HL-60/S4 treated with phorbol 12-myristate 13-acetate at 8.2 ng/mL for 4 days and 3 days (cell line): ENCODE data around the gene CAMK2G.
"Not testable (repeated sequence)": the region's sequence is repeated elsewhere in the genome, so short reads cannot be mapped to it uniquely, and the experiment has no call there.

Experiments used
- in situ Hi-C: fragments of 300-500 bp; cut with MboI; formaldehyde crosslinking; loops from 2 replicates; pipeline ENCODE4 v1.15.0; 2022; ENCODE audit warnings: low sequenced_read_pairs

The CAMK2G gene

DNA sequence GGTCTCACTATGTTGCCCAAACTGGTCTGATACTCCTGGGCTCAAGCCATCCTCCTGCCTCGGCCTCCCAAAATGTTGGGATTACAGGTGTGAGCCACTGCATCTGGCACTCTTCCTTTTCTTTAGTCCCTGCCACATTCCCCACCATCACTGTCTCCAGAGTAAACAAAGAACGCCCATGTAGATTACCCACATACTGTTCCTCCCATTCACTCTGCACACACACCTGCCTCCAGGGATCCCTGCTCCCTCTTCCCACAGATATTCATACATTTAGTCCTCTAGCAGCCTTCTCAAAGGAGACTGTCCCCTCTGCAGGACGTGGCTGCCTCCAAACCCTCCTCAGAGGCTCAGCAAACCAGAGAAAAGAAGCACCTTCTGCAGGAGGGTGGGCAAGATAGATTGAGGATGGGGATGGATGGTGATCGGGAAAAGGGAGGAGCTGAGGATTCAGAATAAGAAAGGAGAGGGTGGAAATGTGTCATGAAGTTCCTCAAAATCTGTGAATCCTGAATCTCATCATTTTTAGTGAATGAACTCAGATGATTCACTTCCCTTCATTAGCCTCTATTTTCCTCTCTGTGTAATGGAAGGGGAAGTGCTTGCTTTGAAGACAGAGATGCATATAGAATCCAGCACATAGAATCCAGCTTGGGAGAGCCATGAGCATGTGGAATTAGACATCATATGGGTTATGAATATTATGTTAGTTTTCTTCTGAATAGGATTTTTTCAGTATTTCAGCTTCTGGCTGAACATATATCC, 31.1 kb upstream of the CAMK2G start:
- in situ Hi-C loops: no loop called here

DNA sequence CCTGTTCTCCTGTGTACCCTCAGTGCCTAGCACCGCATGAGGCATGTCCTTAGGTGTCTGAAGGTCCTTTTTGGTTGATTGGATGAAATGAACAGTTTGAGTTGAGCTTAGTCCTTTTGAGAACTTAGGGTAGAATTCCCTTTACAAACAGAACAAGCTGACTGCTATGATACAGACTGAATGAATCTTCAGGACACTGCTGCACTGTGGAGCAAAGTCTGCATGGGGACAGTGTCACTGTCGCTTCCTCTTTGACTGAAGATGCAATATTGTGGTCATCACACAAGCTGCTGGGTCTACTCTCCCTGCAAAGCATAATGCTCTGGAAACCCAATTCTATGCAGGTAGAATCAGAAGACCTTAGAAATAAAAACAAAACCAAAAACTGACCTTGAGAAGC, 28.0 kb upstream of the CAMK2G start:
- in situ Hi-C loops: no loop called here

DNA sequence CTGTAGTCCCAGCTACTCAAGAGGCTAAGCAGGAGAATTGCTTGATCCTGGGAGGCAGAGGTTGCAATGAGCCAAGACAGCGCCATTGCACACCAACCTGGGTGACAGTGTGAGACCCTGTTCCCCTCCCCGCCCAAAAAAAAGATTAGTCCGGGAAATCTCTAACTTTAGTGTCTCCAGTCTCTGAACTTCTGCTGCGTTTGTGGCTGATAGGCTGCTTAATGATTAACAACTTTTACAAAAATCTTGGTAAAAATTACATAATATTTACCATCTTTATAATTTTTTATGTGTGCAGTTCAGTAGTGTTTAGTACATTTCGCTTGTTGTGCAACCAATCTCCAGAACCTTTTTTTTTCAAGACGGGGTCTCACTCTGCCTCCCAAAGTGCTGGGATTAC, 26.9 kb upstream of the CAMK2G start:
- in situ Hi-C loops: no loop called here

DNA sequence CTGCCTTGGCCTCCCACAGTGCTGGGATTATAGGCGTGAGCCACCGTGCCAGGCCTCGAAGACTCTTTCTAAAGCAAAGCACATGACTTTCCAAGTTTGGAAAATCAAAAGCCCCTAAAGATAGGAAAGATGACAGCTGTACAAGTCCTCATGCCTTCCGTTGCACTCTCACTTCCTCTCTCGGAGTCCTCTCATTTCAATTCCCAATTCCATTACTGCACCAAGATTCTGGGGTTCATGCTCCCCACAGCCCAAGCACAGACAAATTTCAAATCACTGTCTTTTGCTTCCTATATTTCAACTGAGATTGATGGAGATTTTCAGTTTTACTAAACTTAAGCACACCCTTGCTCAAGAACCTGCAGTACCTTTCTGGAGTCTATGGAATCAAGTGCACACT, 25.7 kb upstream of the CAMK2G start:
- in situ Hi-C loops: no loop called here

DNA sequence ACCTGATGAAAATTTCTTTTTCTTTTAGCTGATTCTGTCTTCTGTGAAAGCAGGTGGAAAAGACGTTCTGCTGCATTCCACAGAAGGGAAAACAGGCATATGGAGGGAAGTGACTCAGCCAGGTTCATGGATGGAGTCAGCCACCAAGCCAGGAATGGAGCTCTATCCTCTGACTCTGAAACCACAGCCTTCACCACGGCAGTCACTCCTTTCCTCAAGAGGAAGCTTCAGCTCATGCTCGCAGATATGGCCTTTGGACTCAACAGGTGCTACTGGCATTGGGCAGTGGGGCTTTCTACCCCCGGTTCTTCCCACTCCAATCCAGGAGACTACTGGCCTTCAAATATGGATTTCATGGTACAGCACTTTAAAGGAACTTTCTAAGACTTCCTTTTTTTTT, 25.1 kb upstream of the CAMK2G start:
- in situ Hi-C loops: no loop called here

DNA sequence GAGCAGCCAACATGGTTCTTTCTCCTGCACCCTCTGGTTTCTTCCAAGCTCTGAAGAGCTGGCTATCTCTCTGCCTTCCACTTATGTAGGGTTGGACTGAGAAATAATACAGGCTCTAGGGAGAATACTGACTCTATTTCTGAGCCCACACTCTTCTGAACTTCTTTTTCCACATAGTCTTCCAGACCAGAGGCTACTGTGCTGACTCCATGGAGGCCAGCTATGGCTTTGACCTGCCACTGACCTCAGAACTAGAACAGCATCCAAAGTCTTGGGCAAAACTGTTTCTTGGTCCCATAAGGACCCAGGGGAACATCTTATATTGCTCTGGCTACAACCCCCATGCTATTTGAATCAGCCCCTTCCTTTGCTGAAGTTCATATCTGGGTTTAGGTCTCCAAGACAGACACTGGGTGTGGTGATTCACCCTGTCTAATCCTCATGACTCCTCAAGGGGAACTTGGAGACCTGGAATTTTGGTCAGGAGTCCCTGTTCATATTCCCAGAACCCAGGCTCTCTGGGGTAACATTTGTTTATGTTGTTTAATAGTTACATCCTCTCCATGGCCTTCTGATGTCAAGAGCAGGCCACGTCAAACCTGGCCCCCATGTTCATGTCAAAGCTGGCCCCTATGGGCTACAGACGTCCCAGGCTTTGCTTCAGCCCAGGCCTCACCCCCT, 24.5 kb upstream of the CAMK2G start:
- in situ Hi-C loops: no loop called here

DNA sequence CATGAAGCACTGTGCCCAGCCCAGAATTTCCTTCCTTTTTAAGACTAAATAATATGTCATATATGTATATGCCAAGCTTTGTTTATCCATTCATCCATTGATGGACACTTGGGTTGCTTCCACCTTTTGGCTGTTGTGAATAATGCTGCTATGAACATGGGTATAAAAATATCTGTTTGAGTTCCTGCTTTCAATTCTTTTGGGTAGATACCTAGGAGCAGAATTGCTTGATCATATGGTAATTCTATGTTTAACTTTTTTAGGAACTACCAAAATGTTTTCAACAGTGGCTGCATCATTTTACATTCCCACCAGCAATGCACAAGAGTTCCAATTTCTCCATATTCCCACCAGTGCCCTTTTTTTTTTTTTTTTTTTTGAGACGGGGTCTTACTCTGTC, 23.3 kb upstream of the CAMK2G start:
- in situ Hi-C loops: no loop called here

DNA sequence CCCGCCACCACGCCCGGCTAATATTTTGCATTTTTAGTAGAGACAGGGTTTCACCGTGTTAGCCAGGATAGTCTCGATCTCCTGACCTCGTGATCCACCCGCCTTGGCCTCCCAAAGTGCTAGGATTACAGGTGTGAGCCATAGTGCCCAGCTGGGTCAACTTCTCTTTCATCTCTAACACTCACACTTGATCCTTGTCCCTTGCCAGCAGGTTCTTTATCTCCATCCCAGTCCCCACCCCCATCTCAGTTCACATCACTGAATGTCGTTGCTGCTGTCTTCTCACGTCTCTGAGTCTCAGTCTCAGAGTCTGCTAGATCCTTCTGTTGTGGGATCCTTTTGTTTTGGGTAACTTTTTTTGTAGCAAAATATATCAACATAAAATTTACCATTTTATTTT, 21.0 kb upstream of the CAMK2G start:
- in situ Hi-C loops: not testable (repeated sequence)

DNA sequence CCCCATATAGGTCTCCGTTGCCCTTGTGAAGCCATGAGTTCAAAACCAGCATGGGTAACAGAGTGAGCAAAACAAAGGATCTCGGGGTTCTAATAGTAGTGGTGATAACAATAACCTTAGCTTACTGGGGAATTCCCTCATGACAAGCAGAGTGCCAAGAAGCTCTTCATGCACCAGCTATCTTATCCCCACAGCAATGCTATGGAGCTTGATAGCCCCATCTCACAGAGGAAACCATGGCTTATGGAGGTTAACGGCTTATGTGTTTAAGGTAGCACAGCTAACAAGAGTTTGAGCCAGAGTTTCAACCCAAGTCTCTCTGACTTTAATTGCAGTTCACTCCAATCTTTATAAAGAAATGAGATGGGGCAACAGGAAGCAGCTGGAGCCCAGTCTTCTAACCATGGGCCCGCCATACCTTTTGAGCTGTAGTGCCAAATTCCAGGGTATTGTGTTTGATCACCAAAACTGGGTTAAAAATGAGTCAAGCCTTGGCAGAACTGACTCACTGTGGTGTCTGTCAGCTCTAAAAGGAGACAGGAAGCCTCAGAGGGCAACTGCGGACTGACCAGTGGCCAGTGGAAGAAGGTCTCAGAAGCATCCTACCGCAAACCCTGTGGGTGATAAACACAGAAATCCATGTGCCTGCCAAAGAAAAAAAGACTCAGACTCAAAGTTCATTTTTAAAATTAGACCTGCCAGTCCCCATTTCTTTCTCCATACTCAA, 20.1 kb upstream of the CAMK2G start:
- in situ Hi-C loops: no loop called here

DNA sequence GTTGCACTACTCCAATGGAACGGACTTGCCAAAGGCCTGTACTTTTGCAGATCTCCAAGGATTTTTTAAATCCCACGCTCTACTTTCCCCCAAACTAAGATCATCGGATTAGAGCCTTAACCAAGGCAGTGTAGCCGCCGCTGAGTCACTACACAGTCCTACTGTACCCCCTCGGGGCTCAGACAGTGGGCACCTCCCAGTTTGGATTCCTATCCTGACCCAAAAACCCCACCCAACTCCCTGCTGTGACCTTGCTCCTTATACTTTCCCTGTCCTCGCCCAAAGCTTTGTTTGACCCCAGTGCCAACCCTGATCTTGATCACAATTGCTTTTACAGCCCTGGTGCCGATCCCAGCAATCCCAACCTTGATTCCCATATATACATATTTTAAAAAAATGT, 19.1 kb upstream of the CAMK2G start:
- in situ Hi-C loops: no loop called here

DNA sequence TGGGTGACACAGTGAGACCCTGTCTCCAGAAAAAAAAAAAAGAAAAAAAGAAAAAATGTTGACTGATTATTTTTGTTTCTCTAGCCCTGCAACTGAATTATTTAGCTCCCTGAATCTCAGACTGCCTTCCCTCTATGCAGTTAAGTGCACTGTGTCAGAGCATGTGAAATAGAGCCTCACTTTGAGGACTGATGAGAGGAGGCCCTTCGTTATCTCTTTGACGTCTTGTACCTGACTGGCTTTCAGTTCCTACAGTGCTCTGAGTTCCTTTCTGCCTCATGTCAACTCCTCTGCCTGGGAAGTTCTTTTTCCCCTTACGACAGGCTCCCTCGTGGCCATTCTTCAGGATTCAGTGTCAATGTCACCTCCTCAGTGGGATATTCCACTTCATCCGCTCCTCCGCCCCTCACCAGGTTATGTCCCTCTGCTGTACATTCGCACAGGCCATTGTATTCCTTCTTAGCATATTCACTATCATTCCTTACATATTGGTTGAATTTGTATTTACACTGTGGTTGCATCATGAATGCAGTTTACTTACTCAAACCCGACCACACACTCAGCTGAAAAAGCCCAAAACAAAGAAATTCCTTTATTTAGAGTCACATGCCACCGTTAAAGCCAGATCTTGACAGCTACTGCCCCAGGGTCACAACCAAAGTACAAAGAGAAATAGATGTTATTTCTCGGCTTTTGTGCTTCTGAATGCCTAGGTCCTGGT, 18.1 kb upstream of the CAMK2G start:
- in situ Hi-C loops: no loop called here

DNA sequence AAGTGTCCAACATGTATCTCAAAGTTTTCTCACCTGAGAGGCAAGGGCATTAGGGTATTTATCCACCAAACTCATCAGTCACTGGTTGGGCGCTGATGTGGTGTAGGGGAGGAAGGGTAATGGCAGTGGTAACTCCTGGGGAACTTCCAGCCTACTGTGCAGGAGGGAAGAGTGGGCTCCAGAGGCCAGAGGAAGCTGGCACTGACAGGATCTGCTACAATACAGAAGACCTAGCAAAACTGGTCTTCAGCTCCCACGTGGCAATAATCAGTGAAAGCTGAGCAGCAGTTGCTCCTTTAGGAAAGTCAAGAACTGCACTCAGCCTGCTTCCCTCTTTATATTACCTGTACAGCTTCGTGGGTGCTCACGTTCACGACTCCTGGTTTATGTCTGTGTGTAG, 17.2 kb upstream of the CAMK2G start:
- in situ Hi-C loops: no loop called here

DNA sequence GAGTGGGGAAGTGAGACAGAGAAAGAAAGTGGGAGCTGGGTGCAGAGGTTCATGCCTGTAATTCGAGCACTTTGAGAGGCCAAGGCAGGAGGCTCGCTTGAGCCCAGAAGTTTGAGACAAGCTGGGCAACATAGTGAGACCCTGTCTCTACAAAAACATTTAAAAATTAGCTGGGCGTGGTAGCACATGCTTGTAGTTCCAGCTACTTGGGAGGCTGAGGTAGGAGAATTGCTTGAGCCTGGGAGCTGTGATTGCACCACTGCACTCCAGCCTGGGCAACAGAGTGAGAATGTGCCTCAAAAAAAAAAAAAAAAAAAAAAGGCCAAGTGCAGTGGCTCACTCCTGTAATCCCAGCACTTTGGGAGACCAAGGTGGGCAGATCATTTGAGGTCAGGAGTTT, 16.5 kb upstream of the CAMK2G start:
- in situ Hi-C loops: not testable (repeated sequence)

DNA sequence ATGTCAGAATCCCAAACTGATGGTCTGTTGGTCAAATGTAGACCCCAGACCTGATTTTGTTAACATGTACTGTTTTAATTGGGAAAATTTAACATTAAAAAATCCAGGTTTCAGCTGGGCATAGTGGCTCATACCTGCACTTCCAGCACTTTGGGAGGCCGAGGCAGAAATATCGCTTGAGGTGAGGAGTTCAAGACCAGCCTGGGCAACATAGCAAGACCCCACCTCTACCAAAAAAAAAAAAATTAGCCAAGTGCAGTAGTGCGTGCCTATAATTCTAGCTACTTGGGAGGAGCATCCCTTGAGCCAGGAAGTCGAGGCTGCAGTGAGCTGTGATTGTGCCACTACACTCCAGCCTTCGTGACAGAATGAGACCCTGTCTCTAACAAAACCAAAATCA, 15.9 kb upstream of the CAMK2G start:
- in situ Hi-C loops: no loop called here

DNA sequence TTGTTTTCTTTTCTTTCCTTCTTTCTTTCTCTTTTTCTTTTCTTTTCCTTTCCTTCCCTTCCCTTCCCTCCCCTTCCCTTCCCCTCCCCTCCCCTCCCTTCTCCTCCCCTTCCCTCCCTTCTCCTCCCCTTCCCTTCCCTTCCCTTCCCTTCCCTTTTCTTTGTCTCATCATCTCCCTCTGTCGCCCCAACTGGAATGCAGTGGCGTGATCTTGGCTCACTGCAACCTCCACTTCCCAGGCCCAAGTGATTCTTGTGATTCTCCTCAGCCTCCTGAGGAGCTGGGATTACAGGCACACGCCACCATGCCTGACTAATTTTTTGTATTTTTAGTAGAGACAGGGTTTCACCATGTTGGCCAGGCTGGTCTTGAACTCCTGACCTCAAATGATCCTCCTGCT, 15.1 kb upstream of the CAMK2G start:
- in situ Hi-C loops: loop anchor here (10.0 kb wide), 1 partner anchor 195 kb away; no protein-coding TSS in a partner anchor

DNA sequence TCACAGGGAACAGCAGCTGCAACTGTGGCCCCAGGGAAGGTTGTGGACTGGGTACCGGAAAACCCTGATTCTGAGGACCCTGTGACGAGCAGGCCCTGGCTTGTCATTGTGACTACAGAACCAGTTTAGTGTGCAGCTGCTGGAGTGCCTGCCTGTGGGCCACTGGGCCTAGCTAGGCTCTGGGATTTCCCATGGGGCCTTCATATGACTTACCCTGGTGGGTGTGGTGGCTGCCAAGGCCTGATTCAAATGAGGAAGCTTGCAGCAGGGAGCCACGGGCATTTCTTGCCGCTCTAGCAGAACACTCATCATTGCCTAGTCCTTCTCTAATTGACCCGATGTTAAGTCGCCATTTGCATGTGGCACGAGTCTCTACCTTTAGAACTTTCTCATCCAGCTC, 14.7 kb upstream of the CAMK2G start:
- in situ Hi-C loops: loop anchor here (10.0 kb wide), 1 partner anchor 196 kb away; no protein-coding TSS in a partner anchor

DNA sequence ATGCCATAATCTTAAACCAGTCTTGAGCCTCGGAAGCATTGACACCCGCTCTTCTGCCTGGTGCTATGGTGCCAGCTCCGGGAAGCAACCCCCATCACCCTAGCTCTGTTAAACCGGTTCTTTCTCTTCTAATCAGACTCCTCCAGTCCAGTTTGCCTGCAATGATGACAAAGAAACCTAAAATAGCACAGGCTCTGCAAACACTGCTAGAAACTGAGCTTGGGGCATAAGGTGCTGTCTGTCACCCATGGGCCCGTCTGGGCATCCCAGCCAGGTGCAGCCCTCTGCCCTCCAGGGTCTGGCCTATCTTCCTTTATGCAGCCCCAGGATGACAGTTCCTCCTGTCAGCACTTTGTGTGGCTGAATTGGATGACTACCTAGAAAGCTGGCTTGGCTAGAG, 14.2 kb upstream of the CAMK2G start:
- in situ Hi-C loops: loop anchor here (10.0 kb wide), 1 partner anchor 196 kb away; no protein-coding TSS in a partner anchor

DNA sequence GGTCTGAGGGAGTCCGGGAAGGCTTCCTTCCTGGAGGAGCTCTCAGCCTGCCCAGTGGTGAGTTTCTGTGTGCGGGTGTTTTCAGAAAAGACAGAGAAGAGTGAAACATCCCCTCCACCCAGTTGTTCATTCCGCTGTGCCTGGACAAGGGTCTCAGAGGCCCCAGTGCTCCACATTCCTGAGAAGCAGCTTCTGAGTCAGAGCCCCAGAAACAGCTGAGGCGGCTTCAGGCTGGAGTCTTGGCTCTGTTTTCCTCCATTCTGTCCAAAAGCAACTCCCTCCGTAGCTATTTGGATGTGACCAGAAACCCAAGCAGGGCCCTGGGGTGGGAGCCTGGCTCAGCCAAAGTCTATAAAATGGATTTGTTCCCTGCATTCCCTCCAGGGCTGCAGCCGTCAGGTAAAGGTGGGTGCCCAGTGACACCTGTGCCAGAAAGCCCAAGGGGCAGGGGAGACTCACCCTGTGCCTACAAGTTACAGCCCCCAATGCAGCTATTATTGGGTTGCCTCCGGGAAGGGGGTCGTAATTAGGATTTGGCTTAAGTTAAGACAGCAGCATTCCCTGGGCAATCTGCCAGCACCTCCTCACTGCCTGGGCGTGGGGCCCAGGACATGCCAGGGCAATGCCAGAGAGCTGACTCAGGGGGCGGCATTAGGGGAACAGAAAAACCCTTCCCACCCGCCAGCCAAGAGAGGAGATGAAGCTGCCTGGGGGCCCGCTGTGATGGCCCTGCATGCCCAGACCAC, 13.1 kb upstream of the CAMK2G start:
- in situ Hi-C loops: loop anchor here (10.0 kb wide), 1 partner anchor 197 kb away; no protein-coding TSS in a partner anchor

DNA sequence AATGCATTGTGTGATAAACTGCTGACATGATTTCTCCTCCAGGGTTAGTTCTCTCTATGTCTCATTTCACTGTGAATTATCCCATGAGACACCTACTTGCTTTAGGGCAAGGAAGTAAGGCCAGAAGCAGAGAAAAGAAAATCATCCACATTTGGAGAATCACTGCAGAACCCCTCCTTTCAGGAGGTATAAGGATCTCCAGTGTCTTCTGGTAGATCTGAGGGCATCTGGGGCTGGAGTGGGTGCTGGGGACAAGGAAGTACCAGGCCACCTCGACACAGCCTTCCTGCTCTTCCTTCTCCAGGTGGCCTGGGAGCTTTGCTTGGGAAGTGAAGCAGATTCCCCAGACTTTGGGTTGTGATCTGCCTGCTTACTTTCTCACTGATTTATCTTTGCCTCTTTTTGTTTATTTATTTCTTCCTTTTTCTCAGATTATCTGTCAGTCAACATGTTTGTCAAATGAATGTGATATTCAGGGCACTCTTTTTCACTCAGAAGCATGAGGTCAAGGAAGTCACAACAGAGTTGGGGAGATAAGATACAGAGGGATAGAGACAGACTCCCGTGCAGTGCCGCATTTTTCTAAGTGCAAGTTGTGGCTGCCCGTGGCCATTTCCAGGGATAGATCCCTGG, 12.4 kb upstream of the CAMK2G start:
- in situ Hi-C loops: loop anchor here (10.0 kb wide), 1 partner anchor 198 kb away; no protein-coding TSS in a partner anchor

DNA sequence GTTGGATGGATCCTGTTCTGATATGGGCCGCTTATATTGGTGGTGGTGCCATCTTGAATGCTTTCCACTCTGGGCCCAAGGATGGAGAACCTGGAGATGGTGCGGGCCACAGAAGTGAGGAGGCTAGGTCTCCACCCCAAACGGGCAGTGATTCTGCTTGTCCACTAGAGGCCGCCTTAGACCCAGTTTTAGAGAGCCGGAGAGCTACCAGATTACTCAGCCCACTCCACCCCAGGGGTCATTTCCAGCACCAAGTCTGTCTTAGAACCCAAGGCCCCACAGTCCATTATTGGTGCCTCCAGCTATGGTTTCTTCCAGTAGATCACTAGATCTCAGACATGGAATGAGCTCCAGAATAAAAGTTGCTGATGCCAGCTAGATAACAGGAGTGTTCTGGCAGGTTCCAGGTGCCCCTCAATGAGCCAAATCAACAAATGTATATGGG, 11.8 kb upstream of the CAMK2G start:
- in situ Hi-C loops: loop anchor here (10.0 kb wide), 1 partner anchor 199 kb away; no protein-coding TSS in a partner anchor
